Prostate gland (tissue), 2 donors: ENCODE results near the gene GPR3. TPM values are rescaled to one million over a fixed set of nuclear protein-coding genes. Genes with fewer than 3 reads are reported as not detected.

Experiments used
- DNase-seq: peaks from one replicate; pipeline ENCODE4 v3.0.0-alpha.2; 2019; ENCODE audit warnings: low spot score
- H3K27ac ChIP-seq, 2 donors: fragments of 200-600 bp; sonication (generic); 2 replicates each; pipeline ENCODE4 v1.5.1; 2017 to 2019
- H3K27me3 ChIP-seq: fragments of 200-600 bp; sonication (generic); replicated peaks from 2 replicates; pipeline ENCODE4 v1.5.1; 2019; ENCODE audit not compliant: insufficient read depth
- H3K36me3 ChIP-seq, 2 donors: fragments of 200-600 bp; sonication (generic); 1 replicate in 1 of 2; 2 replicates in 1 of 2; pipeline versions ENCODE4 v1.5.1 to v1.8.1; 2017 to 2019
- H3K4me1 ChIP-seq: fragments of 200-600 bp; sonication (generic); replicated peaks from 2 replicates; pipeline ENCODE4 v1.5.1; 2019
- H3K4me3 ChIP-seq, 2 donors: fragments of 200-600 bp; sonication (generic); 2 replicates each; pipeline ENCODE4 v1.5.1; 2017 to 2019
- H3K9me3 ChIP-seq: fragments of 200-600 bp; sonication (generic); 2 replicates; pipeline ENCODE4 v1.5.1; 2017
- POLR2A ChIP-seq: fragments of 450-650 bp; IDR thresholded peaks from one replicate; pipeline ENCODE4 v1.6.1; 2016; ENCODE audit warnings: antibody characterized with exemption, mild to moderate bottlenecking
- POLR2AphosphoS5 ChIP-seq: sonication (generic); formaldehyde crosslinking; IDR thresholded peaks from one replicate; pipeline ENCODE4 v1.6.1; 2017; ENCODE audit warnings: antibody characterized with exemption
- WGBS: methylation state at CpG from one replicate; pipeline ENCODE4 v1.1.5; 2018; 5-methylcytosine and 5-hydroxymethylcytosine counted together
- intact Hi-C: fragments of 100-400 bp; cut with DNase I; formaldehyde crosslinking; loops from one replicate; pipeline ENCODE4 v1.14.2; 2022
- total RNA-seq, 2 donors: library from RNA; depleted of rRNA; stranded (reverse); fragments of >200 nt; gene quantifications; one replicate each; pipeline ENCODE4 v1.1.0, GENCODE V29; 2016
- TF ChIP-seq, protein P1 (sequence below), 4 experiments: fragments of 200-600 bp in 2 of 4; fragments of 450-650 bp in 2 of 4; sonication (generic) in 2 of 4; IDR thresholded peaks; 1 replicate in 3 of 4; 2 replicates in 1 of 4; pipeline ENCODE4 v1.5.1; 2016 to 2019; ENCODE audit warnings: antibody characterized with exemption in 4 of 4, mild to moderate bottlenecking in 2 of 4, moderate library complexity in 2 of 4

The GPR3 gene
- total RNA-seq, 2 donors from 2014 or later: 0.14 to 0.57 TPM

DNA sequence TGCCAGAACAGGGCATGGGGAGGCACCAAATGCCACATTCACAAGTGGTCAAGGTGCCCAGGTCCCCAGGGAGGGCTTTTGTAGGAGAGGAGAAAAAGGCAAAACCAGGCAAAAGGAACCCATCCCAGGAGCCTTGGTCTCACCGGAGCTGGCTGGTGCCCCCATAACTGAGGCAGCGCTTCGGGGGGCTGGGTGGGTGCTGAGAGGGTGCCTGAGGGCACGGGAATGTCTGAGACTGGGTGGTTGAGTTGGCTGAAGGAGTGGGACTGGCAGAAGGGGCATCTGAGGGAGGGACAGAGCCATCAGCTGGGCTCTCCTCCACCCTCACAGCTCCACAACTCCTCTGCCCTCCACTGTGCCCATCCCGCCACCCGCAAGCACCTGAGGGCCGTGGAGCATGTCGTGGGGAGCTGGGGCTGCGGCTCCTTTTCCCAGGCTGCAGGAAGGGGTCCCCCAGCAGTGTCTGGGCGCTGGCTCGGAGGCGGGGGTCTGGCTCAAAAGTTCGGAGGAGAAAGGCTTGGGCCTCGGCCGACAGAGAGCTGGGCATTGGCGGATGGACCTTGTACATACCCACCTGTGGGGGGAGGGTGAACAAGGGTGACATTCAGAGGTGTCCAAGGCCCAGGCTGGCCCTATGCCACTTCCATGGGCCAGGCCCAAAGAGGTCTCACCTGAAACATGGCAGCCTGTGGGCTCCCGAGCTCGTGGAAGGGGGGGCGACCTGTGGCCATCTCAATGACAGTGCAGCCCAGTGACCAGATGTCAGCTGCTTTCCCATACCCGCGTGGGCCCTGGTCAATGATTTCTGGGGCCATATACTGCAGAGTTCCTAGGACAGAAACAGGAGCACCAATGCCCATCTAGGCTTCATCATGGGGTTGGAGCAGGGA lies 34.1 kb upstream of the GPR3 start:
- intact Hi-C loops: loop anchor here (10.0 kb wide), 1 partner anchor 53 kb away; no protein-coding TSS in a partner anchor
- no peaks in the 10 kb centered on the region for H3K4me1 ChIP-seq
- DNase-seq: no peak
- H3K4me3 ChIP-seq: no peak overlapping the region
- H3K36me3 ChIP-seq: peaks cover 0 to 28% of the 10 kb centered on the region in 2 donors
- no peaks in the 10 kb centered on the region for H3K9me3 ChIP-seq
- H3K27me3 ChIP-seq: no peaks in the 10 kb centered on the region
- TF ChIP-seq, protein P1, sequence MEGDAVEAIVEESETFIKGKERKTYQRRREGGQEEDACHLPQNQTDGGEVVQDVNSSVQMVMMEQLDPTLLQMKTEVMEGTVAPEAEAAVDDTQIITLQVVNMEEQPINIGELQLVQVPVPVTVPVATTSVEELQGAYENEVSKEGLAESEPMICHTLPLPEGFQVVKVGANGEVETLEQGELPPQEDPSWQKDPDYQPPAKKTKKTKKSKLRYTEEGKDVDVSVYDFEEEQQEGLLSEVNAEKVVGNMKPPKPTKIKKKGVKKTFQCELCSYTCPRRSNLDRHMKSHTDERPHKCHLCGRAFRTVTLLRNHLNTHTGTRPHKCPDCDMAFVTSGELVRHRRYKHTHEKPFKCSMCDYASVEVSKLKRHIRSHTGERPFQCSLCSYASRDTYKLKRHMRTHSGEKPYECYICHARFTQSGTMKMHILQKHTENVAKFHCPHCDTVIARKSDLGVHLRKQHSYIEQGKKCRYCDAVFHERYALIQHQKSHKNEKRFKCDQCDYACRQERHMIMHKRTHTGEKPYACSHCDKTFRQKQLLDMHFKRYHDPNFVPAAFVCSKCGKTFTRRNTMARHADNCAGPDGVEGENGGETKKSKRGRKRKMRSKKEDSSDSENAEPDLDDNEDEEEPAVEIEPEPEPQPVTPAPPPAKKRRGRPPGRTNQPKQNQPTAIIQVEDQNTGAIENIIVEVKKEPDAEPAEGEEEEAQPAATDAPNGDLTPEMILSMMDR (IDR thresholded peaks at IDR 0.05): no peak
- no peak for TF ChIP-seq POLR2A
- 95% methylated on average over 17 of the region's 21 CpGs for WGBS
- peak overlapping the region in 1 of 2 donors; percentile 82 for H3K27ac ChIP-seq

DNA sequence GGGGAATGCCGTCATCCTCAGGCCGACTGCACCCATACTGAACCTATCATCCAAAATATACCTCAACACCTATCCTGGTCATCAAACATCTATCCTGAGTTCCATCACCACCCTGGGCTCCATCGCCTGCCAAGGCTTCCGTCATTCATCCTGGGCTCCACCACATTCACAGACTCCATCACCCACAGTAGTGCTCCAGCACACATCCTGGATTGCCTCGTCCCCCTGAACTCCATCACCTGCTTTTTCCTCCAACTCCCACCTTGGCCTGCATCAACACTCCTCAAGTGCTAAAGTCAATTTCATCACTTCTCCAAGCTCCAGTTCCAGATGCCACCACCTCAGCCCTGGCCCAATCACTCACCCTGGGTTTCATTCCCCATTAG lies 33.5 kb upstream of the GPR3 start:
- Histone ChIP-seq H3K4me1 (no peaks in the 10 kb centered on the region), H3K27ac (no peak overlapping the region), H3K27me3 (no peaks in the 10 kb centered on the region), H3K36me3 (peaks cover 0 to 30% of the 10 kb centered on the region in 2 donors), H3K4me3 (no peak overlapping the region), H3K9me3 (no peaks in the 10 kb centered on the region)
- WGBS: 96% methylated on average over 5 of the region's 5 CpGs
- DNase-seq: no peak
- intact Hi-C loops: loop anchor here (10.0 kb wide), 1 partner anchor 54 kb away; no protein-coding TSS in a partner anchor
- TF ChIP-seq, protein P1 (IDR thresholded peaks at IDR 0.05): no peak

DNA sequence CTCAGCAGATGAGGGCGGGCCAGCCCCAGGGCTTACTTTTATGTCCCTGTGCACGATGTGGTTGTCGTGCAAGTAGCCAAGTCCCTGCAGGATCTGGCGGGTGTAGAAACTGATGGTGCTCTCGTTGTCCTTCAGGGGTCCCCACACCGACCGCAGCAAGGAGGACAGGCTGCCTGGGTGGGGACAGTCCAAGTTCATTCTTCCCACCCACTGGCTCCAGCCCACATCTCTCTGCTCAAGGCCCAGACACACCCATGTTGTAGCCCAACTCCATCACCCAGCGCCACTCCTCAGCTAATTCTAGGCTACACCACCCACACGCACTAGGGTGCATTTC lies 32.6 kb upstream of the GPR3 start:
- Histone ChIP-seq H3K27me3 (no peaks in the 10 kb centered on the region), H3K4me3 (no peak overlapping the region), H3K27ac (no peak overlapping the region), H3K4me1 (peaks cover 3% of the 10 kb centered on the region), H3K36me3 (peaks cover 0 to 30% of the 10 kb centered on the region in 2 donors), H3K9me3 (no peaks in the 10 kb centered on the region)
- intact Hi-C loops: loop anchor here (10.0 kb wide), 1 partner anchor 55 kb away; no protein-coding TSS in a partner anchor
- TF ChIP-seq POLR2A: no peak
- TF ChIP-seq, protein P1 (IDR thresholded peaks at IDR 0.05): no peak
- 78% methylated on average over 9 of the region's 9 CpGs for WGBS
- no peak for DNase-seq

DNA sequence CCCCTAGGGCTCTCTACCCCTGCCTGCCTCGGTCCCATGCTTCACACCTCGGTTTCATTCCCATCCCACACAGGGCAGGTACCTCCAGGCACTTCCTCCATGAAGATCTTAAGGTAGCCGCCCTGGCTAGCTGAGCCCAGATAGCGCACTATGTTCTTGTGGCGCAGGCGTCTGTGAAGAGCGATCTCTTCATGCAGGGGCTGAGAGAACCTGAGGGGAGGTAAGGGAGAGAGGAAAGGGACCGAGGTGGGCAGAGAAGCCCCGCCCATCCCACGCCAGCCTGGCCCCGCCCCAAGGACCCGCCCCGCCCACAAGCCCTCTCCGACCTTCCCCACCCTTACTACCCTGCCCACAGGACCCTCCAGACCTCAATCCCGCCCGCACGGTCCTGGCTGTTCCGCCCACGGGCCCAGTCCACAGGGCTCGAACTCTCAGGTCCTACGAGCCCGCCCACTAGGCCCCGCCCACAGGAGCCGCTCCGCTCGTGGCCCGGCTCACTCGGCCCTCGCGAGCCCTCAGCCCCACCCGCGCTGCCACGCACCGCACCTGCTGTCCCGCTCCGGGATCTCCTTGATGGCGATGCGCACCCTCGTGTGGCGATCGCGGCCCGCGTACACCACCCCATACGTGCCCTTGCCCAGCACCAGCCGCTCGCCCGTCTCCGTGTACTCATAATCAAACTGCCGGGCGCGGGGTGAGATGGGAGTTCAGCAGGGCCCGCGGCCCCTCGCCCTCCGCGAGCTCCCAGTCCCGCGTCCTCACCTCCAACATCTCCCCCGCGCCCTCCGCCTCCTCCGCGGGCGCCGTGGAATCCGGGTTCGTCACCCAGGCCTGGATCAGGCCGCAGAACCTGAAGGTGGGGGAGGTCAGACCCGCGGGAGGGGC lies 32.0 kb upstream of the GPR3 start:
- H3K4me1 ChIP-seq: peaks cover 8% of the 10 kb centered on the region
- TF ChIP-seq POLR2AphosphoS5 (no peak), POLR2A (no peak)
- TF ChIP-seq, protein P1 (IDR thresholded peaks at IDR 0.05): no peak
- WGBS: 62% methylated on average over 71 of the region's 71 CpGs
- no peaks in the 10 kb centered on the region for H3K27me3 ChIP-seq
- no peak overlapping the region for H3K27ac ChIP-seq
- no peak for DNase-seq
- intact Hi-C loops: no loop called here
- no peak overlapping the region for H3K4me3 ChIP-seq
- no peaks in the 10 kb centered on the region for H3K9me3 ChIP-seq
- H3K36me3 ChIP-seq: peaks cover 0 to 26% of the 10 kb centered on the region in 2 donors
